ENCODE data around the gene FBXO27. TPM values are rescaled to one million over a fixed set of nuclear protein-coding genes. Genes with fewer than 3 reads are reported as not detected.

Gene FBXO27
- total RNA-seq, 1 donor from 2014 or later, result 10.2 TPM

DNA sequence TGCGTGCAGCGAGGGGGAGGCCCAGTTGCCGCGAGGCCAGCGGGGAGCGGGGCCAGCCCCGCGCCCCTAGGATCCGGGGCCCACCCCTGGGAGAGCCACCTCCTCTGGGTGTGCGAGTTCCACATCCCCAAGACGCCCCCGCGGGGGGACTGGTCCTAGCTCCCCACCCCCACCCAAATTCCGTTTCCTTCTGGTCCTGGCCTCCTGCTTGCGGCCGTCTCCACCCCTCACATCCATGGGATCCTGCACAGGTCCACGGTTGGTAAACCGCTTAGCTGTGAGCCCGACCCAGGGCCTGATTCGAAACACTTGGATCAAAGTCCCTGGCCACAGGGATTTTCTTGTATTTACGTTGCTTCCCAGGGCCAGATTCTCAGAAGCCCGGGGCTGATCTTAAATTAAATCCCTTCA, 56.5 kb downstream of the FBXO27 start:
- peaks cover 5% of the 10 kb centered on the region for H3K9me3 Mint-ChIP-seq
- DNase-seq (ENCODE audit: low spot score in 2 of 2, unreplicated experiment in 2 of 2), result no peak
- H3K36me3 Mint-ChIP-seq, result peaks cover 18% of the 10 kb centered on the region
- peaks cover 27% of the 10 kb centered on the region for H3K4me1 Mint-ChIP-seq
- TF ChIP-seq, protein P1, sequence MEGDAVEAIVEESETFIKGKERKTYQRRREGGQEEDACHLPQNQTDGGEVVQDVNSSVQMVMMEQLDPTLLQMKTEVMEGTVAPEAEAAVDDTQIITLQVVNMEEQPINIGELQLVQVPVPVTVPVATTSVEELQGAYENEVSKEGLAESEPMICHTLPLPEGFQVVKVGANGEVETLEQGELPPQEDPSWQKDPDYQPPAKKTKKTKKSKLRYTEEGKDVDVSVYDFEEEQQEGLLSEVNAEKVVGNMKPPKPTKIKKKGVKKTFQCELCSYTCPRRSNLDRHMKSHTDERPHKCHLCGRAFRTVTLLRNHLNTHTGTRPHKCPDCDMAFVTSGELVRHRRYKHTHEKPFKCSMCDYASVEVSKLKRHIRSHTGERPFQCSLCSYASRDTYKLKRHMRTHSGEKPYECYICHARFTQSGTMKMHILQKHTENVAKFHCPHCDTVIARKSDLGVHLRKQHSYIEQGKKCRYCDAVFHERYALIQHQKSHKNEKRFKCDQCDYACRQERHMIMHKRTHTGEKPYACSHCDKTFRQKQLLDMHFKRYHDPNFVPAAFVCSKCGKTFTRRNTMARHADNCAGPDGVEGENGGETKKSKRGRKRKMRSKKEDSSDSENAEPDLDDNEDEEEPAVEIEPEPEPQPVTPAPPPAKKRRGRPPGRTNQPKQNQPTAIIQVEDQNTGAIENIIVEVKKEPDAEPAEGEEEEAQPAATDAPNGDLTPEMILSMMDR (IDR thresholded peaks at IDR 0.05; ENCODE audit: unreplicated experiment), result no peak
- peak overlapping the region; percentile 90 for H3K4me3 Mint-ChIP-seq
- H3K27me3 Mint-ChIP-seq (ENCODE audit: low read depth), result no peaks in the 10 kb centered on the region
- peak overlapping the region; percentile 98 for H3K27ac Mint-ChIP-seq

- H3K4me3 Mint-ChIP-seq, result peak within 1 kb of the TSS; percentile 92
- H3K36me3 Mint-ChIP-seq, result peaks cover 14% of the 10 kb centered on the region
These were observed 57.0 kb downstream of the FBXO27 start, which contains the start of gene FBXO17 for GRCh38 chr19:38975214-38975860. Gene FBXO17, minus strand, starts transcription at chr19:38975742. Its CDS starts 25,423 bp downstream, at chr19:38950319.

GRCh38 chr19:38974624-38975213, 57.6 kb downstream of the FBXO27 start:
- no peak for DNase-seq (ENCODE audit: low spot score in 2 of 2, unreplicated experiment in 2 of 2)
- Mint-ChIP-seq H3K27ac (peak overlapping the region; percentile 97), H3K4me3 (peak overlapping the region; percentile 92), H3K9me3 (no peaks in the 10 kb centered on the region), H3K36me3 (peaks cover 14% of the 10 kb centered on the region), H3K4me1 (peaks cover 27% of the 10 kb centered on the region), H3K27me3 (ENCODE audit: low read depth) (no peaks in the 10 kb centered on the region)
- TF ChIP-seq, protein P1 (IDR thresholded peaks at IDR 0.05; ENCODE audit: unreplicated experiment), result no peak

More at GRCh38 chr19:38975214-38975860, 57.0 kb downstream of the FBXO27 start, which contains the start of gene FBXO17:
- Mint-ChIP-seq H3K4me1 (peaks cover 27% of the 10 kb centered on the region), H3K27me3 (ENCODE audit: low read depth) (no peaks in the 10 kb centered on the region), H3K9me3 (peaks cover under 1% of the 10 kb centered on the region), H3K27ac (peak within 1 kb of the TSS; percentile 98)
- TF ChIP-seq, protein P1 (IDR thresholded peaks at IDR 0.05; ENCODE audit: unreplicated experiment), result no peak
- DNase-seq (ENCODE audit: low spot score in 2 of 2, unreplicated experiment in 2 of 2), result peak; percentile 39 to 67

Other genes with a start within 250 kb of the FBXO27 start
- 1.2 TPM in 1 of 3 replicates, not detected in the others for gene LGALS7B, start 243.3 kb downstream of the FBXO27 start, total RNA-seq
- 1.4 to 3.0 TPM (median 1.6 TPM) in 3 replicates for gene LGALS4, start 219.6 kb downstream of the FBXO27 start, total RNA-seq
- 79.5 to 91.4 TPM (median 85.9 TPM) in 3 replicates for gene ECH1, start 200.8 kb downstream of the FBXO27 start, total RNA-seq
- gene HNRNPL, start 182.6 kb downstream of the FBXO27 start, total RNA-seq, result 423 to 443 TPM (median 425 TPM) in 3 replicates
- 2.1 to 3.3 TPM (median 2.3 TPM) in 3 replicates for gene RINL, start 154.3 kb downstream of the FBXO27 start, total RNA-seq
- gene SIRT2, start 132.9 kb downstream of the FBXO27 start, total RNA-seq, result 45.2 to 46.5 TPM (median 45.7 TPM) in 3 replicates
- 13.4 to 13.9 TPM (median 13.5 TPM) in 3 replicates for gene NFKBIB, start 132.6 kb downstream of the FBXO27 start, total RNA-seq
- gene CCER2, start 120.4 kb downstream of the FBXO27 start, total RNA-seq, result 1.8 to 2.2 TPM (median 2.0 TPM) in 3 replicates
- gene SARS2, start 101.8 kb downstream of the FBXO27 start, total RNA-seq, result 59.0 to 70.7 TPM (median 61.3 TPM) in 3 replicates
- 22.3 to 24.3 TPM (median 23.5 TPM) in 3 replicates for gene MRPS12, start 101.6 kb downstream of the FBXO27 start, total RNA-seq
- 72.7 to 77.3 TPM (median 72.8 TPM) in 3 replicates for gene FBXO17, start 56.8 kb downstream of the FBXO27 start, total RNA-seq
- not detected in 3 replicates for gene ACP7, start 51.8 kb upstream of the FBXO27 start, total RNA-seq
- gene PAK4, start 93.2 kb upstream of the FBXO27 start, total RNA-seq, result 101 to 103 TPM (median 102 TPM) in 3 replicates
- 11.7 to 14.8 TPM (median 12.2 TPM) in 3 replicates for gene NCCRP1, start 164.4 kb upstream of the FBXO27 start, total RNA-seq
- not detected in 3 replicates for gene SYCN, start 171.7 kb upstream of the FBXO27 start, total RNA-seq
- not detected in 3 replicates for gene IFNL3, start 212.5 kb upstream of the FBXO27 start, total RNA-seq
- gene IFNL4, start 216.3 kb upstream of the FBXO27 start, total RNA-seq, result 0.14 to 0.74 TPM (median 0.40 TPM) in 3 replicates
- gene IFNL2, start 235.8 kb upstream of the FBXO27 start, total RNA-seq, result not detected in 3 replicates

All from mesothelial cell of epicardium (in vitro differentiated cells).